ENCODE results near the gene TUFM. TPM values are rescaled to one million over a fixed set of nuclear protein-coding genes. Genes with fewer than 3 reads are reported as not detected.

Gene TUFM
- total RNA-seq, 4 donors from 2014 or later: 48.3 to 92.9 (median 61.6) TPM

DNA sequence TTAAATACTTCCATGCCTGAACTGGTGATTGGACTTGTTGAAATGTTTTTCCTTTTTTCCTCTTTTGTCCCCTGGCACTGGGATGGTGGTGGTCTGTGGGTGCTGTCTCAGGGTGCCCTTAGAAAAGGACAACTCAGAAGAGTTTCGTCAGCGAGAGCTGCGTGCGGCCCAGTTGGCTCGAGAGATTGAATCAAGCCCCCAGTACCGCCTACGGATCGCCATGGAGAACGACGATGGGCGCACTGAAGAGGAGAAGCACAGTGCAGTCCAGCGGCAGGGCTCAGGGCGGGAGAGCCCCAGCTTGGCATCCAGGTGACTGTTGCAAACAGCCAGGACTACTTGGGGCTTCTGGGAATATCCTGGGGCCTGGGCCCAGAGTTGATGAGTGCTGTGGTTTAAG is 16.4 kb downstream of the TUFM start:
- intact Hi-C loops (cut with DNase I; ENCODE audit: low total_unique reads): no loop called here

DNA sequence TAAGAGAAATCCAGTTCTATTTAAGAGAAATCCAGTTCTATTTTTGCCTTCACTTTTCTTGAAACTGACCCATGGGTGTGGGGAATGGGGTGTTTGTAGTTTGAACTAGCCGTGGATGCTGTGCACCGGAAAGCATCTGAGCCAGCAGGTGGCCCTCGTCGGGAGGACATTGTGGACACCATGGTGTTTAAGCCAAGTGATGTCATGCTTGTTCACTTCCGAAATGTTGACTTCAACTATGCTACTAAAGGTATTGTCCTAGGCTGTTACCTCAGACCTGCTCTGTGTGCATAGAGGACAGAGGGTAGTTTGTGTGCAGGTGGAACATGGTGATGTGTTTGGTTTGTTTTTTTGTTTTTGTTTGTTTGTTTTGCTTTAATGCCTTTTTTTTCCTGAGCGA is 20.0 kb downstream of the TUFM start:
- intact Hi-C loops (cut with DNase I; ENCODE audit: low total_unique reads): no loop called here
- no peaks in the 10 kb centered on the region for H3K27me3 ChIP-seq
- H3K36me3 ChIP-seq: no peaks in the 10 kb centered on the region

More for the DNA sequence above, 16.4 kb downstream of the TUFM start:
- Histone ChIP-seq H3K27me3 (no peaks in the 10 kb centered on the region), H3K4me3 (no peak overlapping the region), H3K36me3 (no peaks in the 10 kb centered on the region), H3K9me3 (no peaks in the 10 kb centered on the region), H3K27ac (no peak overlapping the region), H3K4me1 (peaks cover 0 to 9% of the 10 kb centered on the region in 2 donors)
- TF ChIP-seq POLR2A (IDR thresholded peaks at IDR 0.05): no peak
- TF ChIP-seq, protein P1, sequence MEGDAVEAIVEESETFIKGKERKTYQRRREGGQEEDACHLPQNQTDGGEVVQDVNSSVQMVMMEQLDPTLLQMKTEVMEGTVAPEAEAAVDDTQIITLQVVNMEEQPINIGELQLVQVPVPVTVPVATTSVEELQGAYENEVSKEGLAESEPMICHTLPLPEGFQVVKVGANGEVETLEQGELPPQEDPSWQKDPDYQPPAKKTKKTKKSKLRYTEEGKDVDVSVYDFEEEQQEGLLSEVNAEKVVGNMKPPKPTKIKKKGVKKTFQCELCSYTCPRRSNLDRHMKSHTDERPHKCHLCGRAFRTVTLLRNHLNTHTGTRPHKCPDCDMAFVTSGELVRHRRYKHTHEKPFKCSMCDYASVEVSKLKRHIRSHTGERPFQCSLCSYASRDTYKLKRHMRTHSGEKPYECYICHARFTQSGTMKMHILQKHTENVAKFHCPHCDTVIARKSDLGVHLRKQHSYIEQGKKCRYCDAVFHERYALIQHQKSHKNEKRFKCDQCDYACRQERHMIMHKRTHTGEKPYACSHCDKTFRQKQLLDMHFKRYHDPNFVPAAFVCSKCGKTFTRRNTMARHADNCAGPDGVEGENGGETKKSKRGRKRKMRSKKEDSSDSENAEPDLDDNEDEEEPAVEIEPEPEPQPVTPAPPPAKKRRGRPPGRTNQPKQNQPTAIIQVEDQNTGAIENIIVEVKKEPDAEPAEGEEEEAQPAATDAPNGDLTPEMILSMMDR (IDR thresholded peaks at IDR 0.05): no peak
- DNase-seq: no peak

DNA sequence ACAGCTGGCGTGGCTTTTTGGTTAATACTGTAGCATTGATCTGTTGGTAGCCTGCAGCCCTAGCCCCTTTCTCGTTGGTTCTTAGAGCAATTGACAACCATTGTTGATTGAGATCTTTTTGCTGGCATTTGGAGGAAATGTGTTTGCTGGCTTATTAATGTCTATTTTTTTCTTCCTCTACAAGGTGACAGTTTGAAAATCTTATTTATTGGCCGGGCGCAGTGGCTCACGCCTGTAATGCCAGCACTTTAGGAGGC is 21.5 kb downstream of the TUFM start:
- Histone ChIP-seq H3K27ac (peak overlapping the region; percentile 94 to 100), H3K36me3 (no peaks in the 10 kb centered on the region), H3K4me1 (peaks cover 0 to 12% of the 10 kb centered on the region in 2 donors), H3K4me3 (peak overlapping the region; percentile 94 to 97), H3K27me3 (no peaks in the 10 kb centered on the region), H3K9me3 (no peaks in the 10 kb centered on the region)
- intact Hi-C loops (cut with DNase I; ENCODE audit: low total_unique reads): no loop called here
- TF ChIP-seq POLR2A (IDR thresholded peaks at IDR 0.05): no peak
- TF ChIP-seq, protein P1 (IDR thresholded peaks at IDR 0.05): no peak
- DNase-seq: no peak

More for the DNA sequence above, 20.0 kb downstream of the TUFM start:
- TF ChIP-seq, protein P1 (IDR thresholded peaks at IDR 0.05): no peak
- TF ChIP-seq POLR2A (IDR thresholded peaks at IDR 0.05): no peak
- Histone ChIP-seq H3K4me1 (peaks cover 0 to 12% of the 10 kb centered on the region in 2 donors), H3K4me3 (no peak overlapping the region), H3K27ac (no peak overlapping the region), H3K9me3 (no peaks in the 10 kb centered on the region)
- no peak for DNase-seq

DNA sequence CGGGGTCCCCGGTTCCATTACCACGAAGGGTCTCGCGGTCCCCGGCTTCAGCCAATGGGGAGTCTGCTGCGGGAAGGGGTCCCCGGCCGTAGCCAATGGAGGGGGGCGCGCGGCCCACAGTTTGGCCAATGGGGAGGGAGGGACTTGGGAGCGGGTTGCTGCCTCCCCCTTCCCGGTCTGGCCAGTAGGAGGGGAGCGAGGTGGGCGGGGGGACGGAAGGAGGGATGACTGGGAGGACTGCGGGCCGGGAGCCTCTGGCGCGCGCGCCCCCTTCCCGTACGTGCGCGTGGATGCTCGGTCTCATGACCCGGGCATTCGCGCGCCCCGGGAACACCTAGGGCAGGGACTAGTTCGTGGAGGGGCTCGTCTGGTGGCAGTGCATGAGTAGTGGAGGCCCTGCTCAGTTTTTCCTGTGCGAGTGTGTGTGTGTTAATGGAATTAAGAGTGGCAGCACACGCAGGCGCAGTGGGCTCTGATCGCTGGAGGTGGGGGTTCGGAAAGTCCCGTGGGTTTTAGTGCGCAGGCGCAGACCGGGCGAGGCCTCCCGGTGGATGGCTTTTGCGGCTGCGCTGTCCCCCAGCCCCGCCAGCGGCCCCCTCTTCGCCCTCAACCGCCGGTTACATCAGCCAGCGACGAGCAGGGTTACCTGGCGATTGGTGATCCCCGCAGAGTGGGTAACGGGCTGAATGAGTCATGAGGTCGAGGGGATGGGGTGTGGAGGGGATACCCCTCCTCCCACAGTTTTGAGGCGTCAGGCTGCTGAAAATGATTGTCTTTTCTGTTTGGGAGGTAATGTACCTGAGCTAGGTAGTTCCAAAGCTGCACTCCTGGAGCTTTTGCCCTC is 22.1 kb downstream of the TUFM start:
- peak; percentile 97 for DNase-seq
- TF ChIP-seq POLR2A (IDR thresholded peaks at IDR 0.05): peak; percentile 53 to 60
- TF ChIP-seq, protein P1 (IDR thresholded peaks at IDR 0.05): peak; percentile 22 to 43 (median 32)
- intact Hi-C loops (cut with DNase I; ENCODE audit: low total_unique reads): no loop called here
- H3K27ac ChIP-seq: peak overlapping the region; percentile 94 to 100
- H3K4me1 ChIP-seq: peaks cover 0 to 12% of the 10 kb centered on the region in 2 donors
- H3K27me3 ChIP-seq: no peaks in the 10 kb centered on the region
- no peaks in the 10 kb centered on the region for H3K36me3 ChIP-seq
- peak overlapping the region; percentile 94 to 97 for H3K4me3 ChIP-seq
- no peaks in the 10 kb centered on the region for H3K9me3 ChIP-seq

DNA sequence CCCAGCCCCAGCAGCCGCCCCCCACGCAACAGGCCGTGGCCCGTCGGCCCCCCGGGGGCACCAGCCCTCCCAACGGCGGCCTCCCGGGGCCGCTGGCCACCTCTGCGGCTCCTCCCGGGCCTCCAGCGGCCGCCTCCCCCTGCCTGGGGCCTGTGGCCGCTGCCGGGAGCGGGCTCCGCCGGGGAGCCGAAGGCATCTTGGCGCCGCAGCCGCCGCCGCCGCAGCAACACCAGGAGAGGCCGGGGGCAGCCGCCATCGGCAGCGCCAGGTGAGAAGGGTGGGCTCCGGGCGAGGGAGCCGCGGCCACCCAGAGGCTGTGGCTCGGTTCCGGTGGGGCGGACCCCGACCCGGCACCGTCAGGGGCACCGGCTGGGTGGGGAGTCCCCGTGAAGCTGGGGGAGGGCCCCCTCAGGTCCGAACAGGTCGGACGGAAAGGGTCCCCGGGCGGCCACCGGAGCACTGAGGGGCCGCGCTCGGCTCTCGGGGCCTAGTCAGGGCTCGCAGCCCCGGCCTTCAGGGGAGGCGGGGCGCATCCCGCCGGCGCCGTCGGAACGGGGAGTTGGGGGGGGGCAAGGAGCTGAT is 22.8 kb downstream of the TUFM start:
- no peak for DNase-seq
- intact Hi-C loops (cut with DNase I; ENCODE audit: low total_unique reads): no loop called here
- Histone ChIP-seq H3K4me3 (peak overlapping the region; percentile 94 to 97), H3K4me1 (peaks cover 0 to 12% of the 10 kb centered on the region in 2 donors), H3K36me3 (no peaks in the 10 kb centered on the region), H3K27ac (peak overlapping the region; percentile 94 to 100), H3K9me3 (no peaks in the 10 kb centered on the region), H3K27me3 (no peaks in the 10 kb centered on the region)
- no peak for TF ChIP-seq POLR2A (IDR thresholded peaks at IDR 0.05)
- TF ChIP-seq, protein P1 (IDR thresholded peaks at IDR 0.05): no peak
